Left ventricle myocardium superior (tissue), 1 donor: ENCODE measurements around the gene MCRIP2. TPM values are rescaled to one million over a fixed set of nuclear protein-coding genes. Genes with fewer than 3 reads are reported as not detected.

Source experiments
- ATAC-seq: fragments of 200-7000 bp; cut with Tn5 transposase; one replicate; pipeline ENCODE4 v1.9.1; 2020; ENCODE audit warnings: mild to moderate bottlenecking, moderate library complexity
- DNase-seq: peaks from one replicate; pipeline ENCODE4 v3.0.0-alpha.2; 2020
- intact Hi-C: fragments of 100-400 bp; cut with micrococcal nuclease; formaldehyde crosslinking; loops from one replicate; pipeline ENCODE4 v1.11.0; 2022
- total RNA-seq: library from RNA; stranded (reverse); fragmentation: NEBNext Ultra II Directional; extraction: Animal tissue kit (Norgen Biotek cat#: 25700); gene quantifications from one replicate; pipeline ENCODE4 v1.2.1, GENCODE V29; 2021
- donor health status: DM: no; HTN: yes; CAD: no; lungs with severe emphysema.

Gene MCRIP2
- total RNA-seq, 1 donor from 2014 or later, result 187 TPM

DNA sequence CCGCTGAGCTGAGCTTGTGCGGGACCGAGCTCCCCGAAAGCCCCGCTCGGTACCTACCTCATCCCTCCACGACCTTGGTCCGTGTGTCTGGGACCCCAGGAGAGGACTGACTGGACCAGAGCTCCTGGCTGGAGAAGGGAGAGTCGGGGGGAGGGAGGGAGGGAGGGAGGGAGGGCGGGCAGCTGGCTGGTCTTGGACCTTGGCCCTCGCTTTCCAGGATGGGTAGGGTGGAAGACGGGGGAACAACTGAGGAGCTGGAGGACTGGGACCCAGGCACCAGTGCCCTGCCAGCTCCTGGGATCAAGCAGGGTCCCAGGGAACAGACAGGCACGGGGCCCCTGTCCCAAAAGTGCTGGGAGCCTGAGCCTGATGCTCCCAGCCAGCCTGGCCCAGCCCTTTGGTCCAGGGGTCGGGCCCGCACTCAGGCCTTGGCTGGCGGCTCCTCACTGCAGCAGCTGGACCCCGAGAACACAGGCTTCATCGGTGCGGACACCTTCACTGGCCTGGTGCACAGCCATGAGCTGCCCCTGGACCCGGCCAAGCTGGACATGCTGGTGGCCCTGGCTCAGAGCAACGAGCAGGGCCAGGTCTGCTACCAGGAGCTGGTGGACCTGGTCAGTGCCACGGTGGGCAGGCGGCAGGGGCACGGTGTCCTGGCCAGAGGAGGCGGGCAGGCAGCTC is 34.4 kb downstream of the MCRIP2 start:
- intact Hi-C loops, result no loop called here
- ATAC-seq, result no peak
- DNase-seq, result no peak

DNA sequence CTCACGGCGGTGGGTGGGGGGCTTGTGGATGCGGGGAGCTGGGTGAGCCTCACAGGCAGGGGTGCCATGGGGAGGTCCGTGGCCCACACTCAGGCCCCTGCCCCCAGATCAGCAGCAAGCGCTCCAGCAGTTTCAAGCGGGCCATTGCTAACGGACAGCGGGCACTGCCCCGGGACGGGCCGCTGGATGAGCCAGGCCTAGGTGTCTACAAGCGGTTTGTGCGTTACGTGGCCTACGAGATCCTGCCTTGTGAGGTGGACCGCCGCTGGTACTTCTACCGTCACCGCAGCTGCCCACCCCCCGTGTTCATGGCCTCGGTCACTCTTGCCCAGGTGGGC is 34.9 kb downstream of the MCRIP2 start:
- intact Hi-C loops, result no loop called here
- ATAC-seq (no peak), DNase-seq (no peak)

DNA sequence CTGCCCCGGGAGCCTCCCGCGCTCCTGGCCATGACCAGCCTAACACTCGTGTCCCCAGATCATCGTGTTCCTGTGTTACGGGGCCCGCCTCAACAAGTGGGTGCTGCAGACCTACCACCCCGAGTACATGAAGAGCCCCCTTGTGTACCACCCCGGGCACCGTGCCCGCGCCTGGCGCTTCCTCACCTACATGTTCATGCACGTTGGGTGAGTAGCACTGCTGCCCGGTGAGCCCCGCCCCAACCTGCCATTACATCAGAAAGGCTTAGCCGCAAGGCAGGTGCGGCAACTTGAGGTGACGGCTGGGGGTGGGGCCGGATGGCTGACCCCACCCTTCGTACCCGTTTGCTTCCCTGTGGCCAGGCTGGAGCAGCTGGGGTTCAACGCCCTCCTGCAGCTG is 35.3 kb downstream of the MCRIP2 start:
- intact Hi-C loops, result no loop called here
- ATAC-seq (no peak), DNase-seq (no peak)

DNA sequence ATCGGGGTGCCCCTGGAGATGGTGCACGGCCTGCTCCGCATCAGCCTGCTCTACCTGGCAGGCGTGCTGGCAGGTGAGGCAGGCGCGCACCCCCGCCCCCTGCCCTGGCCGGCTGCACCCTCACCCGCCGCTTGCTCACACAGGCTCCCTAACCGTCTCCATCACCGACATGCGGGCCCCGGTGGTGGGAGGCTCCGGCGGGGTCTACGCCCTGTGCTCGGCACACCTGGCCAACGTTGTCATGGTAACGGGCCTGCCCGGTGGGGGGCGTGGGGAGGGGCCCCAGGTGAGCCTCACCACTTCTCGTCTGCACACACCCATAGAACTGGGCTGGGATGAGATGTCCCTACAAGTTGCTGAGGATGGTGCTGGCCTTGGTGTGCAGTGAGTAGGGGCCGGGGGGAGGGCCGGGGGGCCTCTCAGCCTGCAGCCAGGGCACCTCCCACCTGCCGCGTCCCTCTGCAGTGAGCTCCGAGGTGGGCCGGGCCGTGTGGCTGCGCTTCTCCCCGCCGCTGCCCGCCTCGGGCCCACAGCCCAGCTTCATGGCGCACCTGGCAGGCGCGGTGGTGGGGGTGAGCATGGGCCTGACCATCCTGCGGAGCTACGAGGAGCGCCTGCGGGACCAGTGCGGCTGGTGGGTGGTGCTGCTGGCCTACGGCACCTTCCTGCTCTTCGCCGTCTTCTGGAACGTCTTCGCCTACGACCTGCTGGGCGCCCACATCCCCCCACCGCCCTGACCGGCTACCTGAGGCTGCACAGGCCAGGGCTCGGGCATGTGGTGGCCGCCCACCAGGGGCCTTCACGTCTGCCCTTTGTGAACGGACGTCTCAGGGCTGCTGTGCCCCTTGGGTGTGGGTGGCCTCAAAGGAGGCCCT is 35.9 kb downstream of the MCRIP2 start:
- intact Hi-C loops, result no loop called here
- DNase-seq, result no peak
- no peak for ATAC-seq

DNA sequence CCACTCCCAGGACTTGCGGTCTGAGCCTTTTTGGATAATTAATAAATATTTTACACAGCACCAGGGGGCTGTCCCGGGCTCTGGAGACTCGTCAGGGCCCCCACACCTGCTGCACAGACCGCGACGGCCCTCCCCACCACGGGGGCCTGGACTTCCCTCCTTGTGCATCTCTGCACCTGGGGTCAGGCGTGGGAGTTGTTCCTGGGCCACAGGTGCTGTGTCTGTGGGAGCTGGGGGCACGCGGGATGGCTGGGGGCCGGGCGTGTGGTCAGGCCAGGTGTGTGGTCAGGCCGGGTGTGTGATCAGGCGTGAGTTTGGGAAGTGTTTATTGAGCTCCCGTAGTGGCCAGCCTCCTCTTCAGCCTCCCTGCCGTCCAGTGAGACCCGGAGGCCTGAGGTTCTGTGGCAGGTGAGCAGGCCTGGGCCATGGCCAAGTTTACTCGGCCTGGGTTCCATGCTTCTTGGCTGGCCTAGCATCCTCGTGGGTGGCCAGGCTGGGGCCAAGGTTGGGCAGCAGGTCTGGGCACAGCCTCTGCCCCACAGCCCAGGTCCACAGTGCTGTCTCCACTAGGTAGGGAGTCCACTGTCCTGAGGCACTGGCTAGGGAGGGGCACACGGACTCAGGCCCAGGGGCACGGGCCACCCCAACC is 36.7 kb downstream of the MCRIP2 start:
- intact Hi-C loops, result no loop called here
- DNase-seq, result no peak
- ATAC-seq, result no peak

DNA sequence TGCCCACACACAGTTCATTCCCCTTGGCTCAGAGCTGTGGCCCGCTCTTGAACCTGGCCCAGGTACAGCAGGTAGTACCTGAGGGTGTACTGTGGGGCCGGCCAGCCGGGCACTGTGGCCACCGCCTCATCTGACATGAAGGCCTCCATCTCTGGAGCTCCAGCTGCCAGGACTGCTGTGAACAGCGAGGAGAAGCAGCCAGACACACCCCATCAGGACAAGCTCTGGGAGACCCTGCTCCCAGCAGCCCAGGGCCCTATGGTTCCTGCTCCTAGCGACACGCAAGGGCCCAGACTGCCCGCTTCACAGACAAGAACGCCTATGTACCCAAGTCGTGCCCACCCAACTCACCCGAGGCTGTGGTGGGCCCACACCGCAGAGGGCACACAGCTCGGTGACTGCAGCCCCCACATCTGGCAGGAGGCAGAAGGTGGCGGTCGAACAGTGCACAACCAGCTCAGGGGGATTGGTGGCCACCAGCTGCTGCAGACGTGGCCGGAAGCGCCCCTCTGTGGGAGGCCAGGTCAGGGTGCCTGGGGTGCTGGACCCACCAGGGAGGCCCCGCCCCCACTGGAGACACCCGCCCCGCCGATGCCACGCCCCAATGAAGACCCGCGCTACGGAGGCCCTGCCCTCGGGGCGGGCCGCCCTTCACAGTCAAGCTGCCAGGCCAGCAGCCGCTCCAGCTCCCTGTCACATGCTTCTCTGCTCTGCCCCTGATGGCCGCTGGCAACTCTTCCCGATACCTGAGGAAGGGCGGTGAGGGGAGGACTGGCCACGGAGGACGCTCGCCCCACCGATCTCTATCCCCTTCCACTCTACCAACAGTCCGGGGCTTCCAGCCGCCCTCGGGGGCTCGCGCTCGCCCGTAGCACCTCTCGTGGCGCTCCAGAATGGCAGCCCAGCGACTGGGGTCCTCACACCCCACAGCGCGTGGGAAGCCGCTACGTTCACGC is 37.5 kb downstream of the MCRIP2 start:
- intact Hi-C loops, result no loop called here
- ATAC-seq (peak; percentile 50), DNase-seq (peak; percentile 86)

DNA sequence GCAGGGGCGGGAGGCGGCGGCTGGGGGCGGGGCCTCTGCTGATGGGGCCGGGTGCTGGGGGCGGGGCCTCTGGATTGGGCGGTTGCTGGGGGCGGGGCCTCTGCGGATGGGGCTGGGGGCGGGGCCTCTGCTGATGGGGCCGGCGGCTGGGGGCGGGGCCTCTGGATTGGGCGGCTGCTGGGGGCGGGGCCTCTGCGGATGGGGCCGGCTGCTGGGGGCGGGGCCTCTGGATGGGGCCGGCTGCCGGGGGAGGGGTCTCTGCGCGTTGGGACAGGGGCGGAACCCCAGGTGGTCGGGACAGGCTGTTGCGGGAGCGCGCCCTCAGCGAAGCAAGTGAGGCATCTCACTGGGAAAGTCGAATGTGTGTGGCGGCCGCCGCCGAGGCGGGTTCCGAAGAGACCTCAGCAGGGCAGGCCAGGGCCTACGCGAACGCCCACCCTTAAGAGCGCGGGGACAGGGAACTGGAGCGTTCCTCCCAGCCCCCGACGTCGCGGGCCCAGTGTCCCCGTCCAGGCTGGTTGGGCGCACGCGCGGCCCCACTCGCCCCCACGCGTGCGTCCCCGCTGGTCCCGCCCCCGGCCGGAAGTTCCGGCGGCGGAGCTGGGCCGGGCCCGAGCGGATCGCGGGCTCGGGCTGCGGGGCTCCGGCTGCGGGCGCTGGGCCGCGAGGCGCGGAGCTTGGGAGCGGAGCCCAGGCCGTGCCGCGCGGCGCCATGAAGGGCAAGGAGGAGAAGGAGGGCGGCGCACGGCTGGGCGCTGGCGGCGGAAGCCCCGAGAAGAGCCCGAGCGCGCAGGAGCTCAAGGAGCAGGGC is 38.4 kb downstream of the MCRIP2 start, which contains the start of gene STUB1:
STUB1 (plus strand) TSS at position 597 of the 811 bp plus-strand sequence; CDS start at position 713, 116 bp downstream.
- DNase-seq (peak; percentile 93), ATAC-seq (peak; percentile 73)
- intact Hi-C loops, result no loop called here

DNA sequence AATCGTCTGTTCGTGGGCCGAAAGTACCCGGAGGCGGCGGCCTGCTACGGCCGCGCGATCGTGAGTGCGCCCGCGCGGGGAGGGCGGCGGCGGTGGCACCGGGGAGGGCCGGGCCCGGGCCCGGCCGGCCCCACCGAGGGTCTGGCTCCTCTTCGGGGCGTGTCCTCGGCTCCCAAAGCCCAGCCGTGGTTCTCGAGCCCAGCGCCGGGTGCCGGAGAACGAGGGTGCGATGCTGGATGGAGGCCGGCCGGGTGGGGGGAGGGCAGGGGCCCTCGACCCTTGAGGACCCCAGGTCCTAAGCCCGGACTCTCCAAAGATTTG is 39.0 kb downstream of the MCRIP2 start:
- DNase-seq, result no peak
- no peak for ATAC-seq
- intact Hi-C loops, result no loop called here

DNA sequence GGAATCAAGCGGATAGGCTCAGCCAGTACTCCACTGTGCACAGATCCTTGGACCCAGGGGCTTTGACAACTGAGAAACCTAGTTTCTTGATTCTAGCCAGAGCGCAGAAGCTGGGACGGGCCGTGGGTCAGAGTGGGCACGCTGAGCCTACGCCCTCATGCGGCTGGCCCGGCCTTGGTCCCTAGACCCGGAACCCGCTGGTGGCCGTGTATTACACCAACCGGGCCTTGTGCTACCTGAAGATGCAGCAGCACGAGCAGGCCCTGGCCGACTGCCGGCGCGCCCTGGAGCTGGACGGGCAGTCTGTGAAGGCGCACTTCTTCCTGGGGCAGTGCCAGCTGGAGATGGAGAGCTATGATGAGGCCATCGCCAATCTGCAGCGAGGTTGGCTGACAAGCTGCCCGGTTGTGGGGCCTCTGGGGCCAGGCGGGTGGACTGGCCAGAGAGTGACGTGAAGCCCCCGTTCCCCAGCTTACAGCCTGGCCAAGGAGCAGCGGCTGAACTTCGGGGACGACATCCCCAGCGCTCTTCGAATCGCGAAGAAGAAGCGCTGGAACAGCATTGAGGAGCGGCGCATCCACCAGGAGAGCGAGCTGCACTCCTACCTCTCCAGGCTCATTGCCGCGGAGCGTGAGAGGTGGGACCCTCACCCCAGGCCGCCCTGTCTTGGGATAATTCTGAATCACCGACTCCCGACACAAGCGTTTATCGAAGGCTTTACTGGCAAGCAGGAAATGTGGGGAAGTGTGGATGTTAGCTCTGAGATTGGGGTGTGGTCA is 39.5 kb downstream of the MCRIP2 start:
- intact Hi-C loops, result no loop called here
- DNase-seq (peak; percentile 67), ATAC-seq (no peak)

DNA sequence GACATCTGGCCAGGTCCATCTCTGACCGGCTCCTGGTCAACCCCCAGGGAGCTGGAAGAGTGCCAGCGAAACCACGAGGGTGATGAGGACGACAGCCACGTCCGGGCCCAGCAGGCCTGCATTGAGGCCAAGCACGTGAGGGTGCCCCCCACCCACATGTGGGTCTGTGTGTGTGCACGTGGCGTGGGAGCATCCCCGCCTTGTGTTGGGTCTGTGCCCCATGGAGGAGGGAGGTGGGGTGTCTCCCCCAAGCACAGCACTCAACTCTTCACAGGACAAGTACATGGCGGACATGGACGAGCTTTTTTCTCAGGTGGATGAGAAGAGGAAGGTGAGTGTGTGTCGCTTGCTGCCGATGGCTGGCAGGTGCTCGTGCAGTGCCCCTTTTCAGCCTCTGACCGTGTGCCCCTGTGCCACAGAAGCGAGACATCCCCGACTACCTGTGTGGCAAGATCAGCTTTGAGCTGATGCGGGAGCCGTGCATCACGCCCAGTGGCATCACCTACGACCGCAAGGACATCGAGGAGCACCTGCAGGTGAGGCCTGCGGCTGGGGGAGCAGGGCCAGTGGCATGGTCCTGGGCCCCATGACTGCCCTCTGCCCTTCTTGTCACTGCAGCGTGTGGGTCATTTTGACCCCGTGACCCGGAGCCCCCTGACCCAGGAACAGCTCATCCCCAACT is 40.3 kb downstream of the MCRIP2 start:
- peak; percentile 62 for DNase-seq
- intact Hi-C loops, result no loop called here
- no peak for ATAC-seq

DNA sequence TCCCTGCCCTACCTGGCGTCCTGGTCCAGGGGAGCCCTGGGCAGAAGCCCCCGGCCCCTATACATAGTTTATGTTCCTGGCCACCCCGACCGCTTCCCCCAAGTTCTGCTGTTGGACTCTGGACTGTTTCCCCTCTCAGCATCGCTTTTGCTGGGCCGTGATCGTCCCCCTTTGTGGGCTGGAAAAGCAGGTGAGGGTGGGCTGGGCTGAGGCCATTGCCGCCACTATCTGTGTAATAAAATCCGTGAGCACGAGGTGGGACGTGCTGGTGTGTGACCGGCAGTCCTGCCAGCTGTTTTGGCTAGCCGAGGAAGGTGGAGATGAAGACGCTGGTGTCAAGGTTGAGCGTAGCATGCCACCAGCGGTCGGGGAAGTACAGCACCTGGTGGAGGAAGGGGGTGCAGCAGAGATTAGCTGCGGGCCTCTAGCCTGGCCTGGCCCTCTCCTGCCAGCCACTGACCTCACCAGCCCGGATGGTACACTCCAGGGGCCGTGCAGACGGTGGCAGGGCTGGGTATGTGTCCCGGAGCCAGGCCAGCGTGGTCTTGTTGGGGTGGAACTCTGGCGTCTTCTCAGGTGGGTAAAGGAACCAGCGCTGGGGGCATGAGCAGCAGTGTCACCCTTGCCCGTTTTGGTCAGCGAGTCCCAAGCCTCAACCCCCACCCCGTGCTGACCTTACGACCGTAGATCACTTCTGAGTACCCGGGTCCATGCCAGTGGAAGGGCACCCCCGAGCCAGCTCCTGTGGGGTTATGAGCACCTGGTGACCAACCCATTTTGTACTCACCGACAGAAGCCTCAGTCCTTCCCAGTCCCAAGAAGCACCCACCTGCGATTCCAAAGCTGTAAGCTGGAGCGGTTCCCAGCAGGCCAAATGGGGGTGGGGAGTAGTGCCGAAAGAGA is 41.1 kb downstream of the MCRIP2 start:
- ATAC-seq (no peak), DNase-seq (no peak)
- intact Hi-C loops, result no loop called here

DNA sequence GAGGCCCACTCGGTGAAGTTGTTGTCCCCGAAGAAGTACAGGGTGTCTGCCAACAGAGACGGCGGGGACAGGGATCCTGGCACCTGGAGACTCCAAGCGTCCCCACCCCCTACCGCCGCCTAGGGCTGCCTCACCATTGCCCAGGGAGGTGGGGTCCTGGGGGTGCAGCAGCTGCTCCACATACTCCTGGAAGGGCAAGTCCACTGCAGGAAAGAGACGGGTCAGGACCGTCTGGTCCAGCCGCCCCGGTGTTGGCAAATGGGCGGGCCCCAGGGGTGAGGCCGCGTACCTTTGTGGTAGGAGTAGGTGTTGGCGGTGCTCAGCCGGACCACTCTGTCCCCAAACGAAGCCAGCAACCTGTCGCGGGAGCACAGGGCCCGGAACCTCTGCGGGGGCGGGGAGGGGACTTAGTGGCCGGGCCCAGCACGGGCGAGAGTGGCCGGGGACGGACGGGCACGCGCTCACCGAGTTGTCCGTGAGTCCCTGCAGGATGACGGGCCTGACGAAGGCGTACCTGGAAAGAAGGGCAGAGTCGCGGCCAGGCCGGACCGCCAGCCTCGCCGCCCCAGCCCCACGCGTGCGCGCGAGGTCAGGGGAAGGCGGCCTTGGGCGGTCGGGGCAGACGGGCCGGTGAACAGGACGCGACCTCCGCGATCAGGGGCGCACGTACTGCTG is 41.9 kb downstream of the MCRIP2 start:
- no peak for ATAC-seq
- no peak for DNase-seq
- intact Hi-C loops, result no loop called here

DNA sequence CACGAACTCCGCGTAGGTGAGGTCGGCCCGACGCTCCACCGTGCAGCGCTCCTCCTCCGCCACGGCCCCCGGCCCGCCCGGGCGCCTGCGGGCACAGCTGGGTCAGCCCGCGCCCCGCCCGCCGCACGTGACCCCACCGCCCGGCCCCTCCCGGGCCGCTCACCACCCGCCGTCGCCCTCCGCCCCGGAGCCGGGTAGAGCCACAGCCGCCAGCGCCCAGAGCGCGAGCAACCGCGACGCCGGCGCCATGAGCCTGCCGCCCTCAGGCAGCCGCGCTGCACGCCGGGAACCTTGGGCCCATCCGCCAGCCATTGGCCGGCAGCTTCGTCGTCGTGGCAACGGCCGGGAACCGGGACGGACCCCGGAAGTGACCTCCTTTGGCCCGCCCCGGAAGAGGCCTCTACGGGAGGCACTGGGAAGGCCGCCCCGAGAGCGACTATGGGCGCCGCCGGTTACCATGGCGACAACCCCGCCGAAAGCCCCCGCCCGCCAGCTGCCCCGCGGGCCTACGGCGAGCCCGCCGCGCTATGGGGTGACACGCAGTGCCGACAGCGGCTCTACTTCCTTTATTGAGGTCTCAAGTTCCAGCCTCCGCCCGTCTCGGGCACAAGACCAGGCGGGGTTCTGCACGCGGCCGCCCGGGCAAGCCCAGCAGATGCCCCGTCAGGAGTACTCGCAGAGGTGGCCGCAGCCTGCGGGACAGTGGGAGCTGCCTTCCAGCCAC is 42.6 kb downstream of the MCRIP2 start, which contains the start of gene JMJD8:
JMJD8 (minus strand) TSS at position 264 of the 724 bp plus-strand sequence; CDS start at position 249, 15 bp downstream.
- intact Hi-C loops, result no loop called here
- peak; percentile 63 for ATAC-seq
- peak; percentile 99 for DNase-seq

DNA sequence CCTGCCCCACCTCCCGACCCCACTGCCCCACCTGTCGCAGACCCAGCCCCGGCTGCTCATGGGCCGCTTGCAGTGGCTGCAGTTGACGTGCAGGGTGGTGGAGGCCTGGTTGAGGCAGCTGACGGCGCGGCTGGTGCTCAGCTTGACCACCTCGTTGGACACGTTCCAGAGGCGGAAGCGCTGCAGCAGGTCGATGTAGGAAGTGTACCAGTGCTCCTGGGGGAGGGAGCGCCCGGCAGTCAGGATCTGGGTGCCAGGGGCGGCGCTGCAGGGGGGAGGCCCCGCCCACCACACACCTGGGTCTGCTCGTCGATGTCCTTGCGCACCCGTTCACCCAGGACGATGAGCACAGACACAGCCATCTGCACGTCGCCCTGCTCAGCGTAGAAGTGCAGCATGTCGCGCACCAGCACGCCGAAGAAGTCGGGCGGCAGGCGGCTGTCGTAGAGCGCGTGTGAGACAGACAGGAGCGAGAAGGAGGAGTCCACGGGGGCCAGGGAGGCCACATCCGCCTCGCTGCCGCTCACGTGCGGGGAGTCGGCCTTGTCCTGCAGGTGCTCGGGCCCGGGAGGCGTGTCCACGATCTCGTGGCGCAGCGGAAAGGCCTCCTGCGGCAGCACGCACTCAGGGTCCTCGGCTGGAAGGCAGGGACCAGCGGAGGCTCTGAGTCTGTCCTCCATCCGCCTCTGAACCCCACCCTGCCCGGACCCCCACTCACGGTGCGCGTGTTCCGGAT is 43.5 kb downstream of the MCRIP2 start:
- ATAC-seq, result no peak
- peak; percentile 53 for DNase-seq
- intact Hi-C loops, result no loop called here
